Loucy (cell line): ENCODE results near the gene CD38.

Source experiments
- H2AFZ ChIP-seq: fragments of 200-600 bp; sonication (generic); 2 replicates; pipeline ENCODE4 v1.6.0; 2016; ENCODE audit warnings: antibody characterized with exemption, mild to moderate bottlenecking, low read length, moderate library complexity
- H3F3A ChIP-seq: fragments of 200-600 bp; 2 replicates; pipeline ENCODE4 v1.6.0; 2016; ENCODE audit warnings: antibody characterized with exemption, low read depth, mild to moderate bottlenecking
- H3K27me3 ChIP-seq: fragments of 200-600 bp; sonication (generic); 2 replicates; pipeline ENCODE4 v1.6.1; 2014; ENCODE audit warnings: low read length, mild to moderate bottlenecking; ENCODE audit not compliant: insufficient read depth, poor library complexity, severe bottlenecking
- H3K36me3 ChIP-seq: fragments of 200-600 bp; sonication (generic); 2 replicates; pipeline ENCODE4 v1.6.1; 2016; ENCODE audit warnings: low read length; ENCODE audit not compliant: insufficient read depth
- H3K4me1 ChIP-seq: fragments of 200-600 bp; sonication (generic); 2 replicates; pipeline ENCODE4 v1.5.1; 2014; ENCODE audit warnings: low read length, mild to moderate bottlenecking; ENCODE audit not compliant: insufficient read depth, poor library complexity, severe bottlenecking
- H3K4me2 ChIP-seq: fragments of 200-600 bp; sonication (generic); 2 replicates; pipeline ENCODE4 v1.6.0; 2014; ENCODE audit warnings: antibody characterized with exemption, low read length, low read depth, mild to moderate bottlenecking; ENCODE audit not compliant: poor library complexity, severe bottlenecking
- H3K4me3 ChIP-seq: fragments of 200-600 bp; sonication (generic); 2 replicates; pipeline ENCODE4 v1.5.1; 2014; ENCODE audit warnings: low read length, mild to moderate bottlenecking, mixed read lengths; ENCODE audit not compliant: poor library complexity, severe bottlenecking
- H3K79me2 ChIP-seq: fragments of 200-600 bp; sonication (generic); 2 replicates; pipeline ENCODE4 v1.6.1; 2014; ENCODE audit warnings: low read length; ENCODE audit not compliant: insufficient read depth
- H3K9ac ChIP-seq: fragments of 200-600 bp; sonication (generic); 2 replicates; pipeline ENCODE4 v1.6.0; 2014; ENCODE audit warnings: mild to moderate bottlenecking, low read depth, low read length, moderate library complexity; ENCODE audit not compliant: poor library complexity, severe bottlenecking
- H3K9me2 ChIP-seq: fragments of 200-600 bp; sonication (generic); replicated peaks from 2 replicates; pipeline ENCODE4 v1.6.1; 2016; ENCODE audit warnings: low read depth, low read length, mixed read lengths
- H3K9me3 ChIP-seq: fragments of 200-600 bp; sonication (generic); 2 replicates; pipeline ENCODE4 v1.6.1; 2014; ENCODE audit warnings: mild to moderate bottlenecking, antibody characterized with exemption, low read length, low read depth; ENCODE audit not compliant: insufficient read depth
- H4K20me1 ChIP-seq: fragments of 200-600 bp; sonication (generic); 2 replicates; pipeline ENCODE4 v1.6.0; 2014; ENCODE audit warnings: antibody characterized with exemption, low read length, mild to moderate bottlenecking; ENCODE audit not compliant: insufficient read depth, poor library complexity, severe bottlenecking
- CTCF ChIP-seq: fragments of 200-600 bp; sonication (generic); conservative IDR thresholded peaks from 2 replicates; pipeline ENCODE4 v1.5.1; 2014; ENCODE audit warnings: mild to moderate bottlenecking, antibody characterized with exemption, low read length
- EZH2phosphoT487 ChIP-seq: fragments of 200-600 bp; IDR thresholded peaks from 2 replicates; pipeline ENCODE4 v1.6.1; 2018; ENCODE audit warnings: antibody characterized with exemption, mild to moderate bottlenecking, moderate library complexity, borderline replicate concordance

Gene CD38

GRCh38 chr4:15805583-15806517 is 27.7 kb downstream of the CD38 start:
- Histone ChIP-seq H3K4me2 (no peak overlapping the region), H3K4me3 (no peak overlapping the region), H3K9ac (no peak overlapping the region), H3F3A (peaks cover 2% of the 10 kb centered on the region; the same call in 1 of the 2 replicates), H3K9me3 (no peaks in the 10 kb centered on the region), H4K20me1 (no peaks in the 10 kb centered on the region), H3K9me2 (no peaks in the 10 kb centered on the region), H2AFZ (no peak overlapping the region), H3K4me1 (peaks cover 24% of the 10 kb centered on the region), H3K36me3 (no peaks in the 10 kb centered on the region), H3K79me2 (peaks cover 13% of the 10 kb centered on the region; the same call in 1 of the 2 replicates), H3K27me3 (no peaks in the 10 kb centered on the region)
- TF ChIP-seq CTCF (peak; percentile 86), EZH2phosphoT487 (no peak)

GRCh38 chr4:15809058-15809457 is 30.9 kb downstream of the CD38 start:
- Histone ChIP-seq H3K4me2 (peak overlapping the region; percentile 23), H2AFZ (no peak overlapping the region), H3K9me2 (no peaks in the 10 kb centered on the region), H4K20me1 (no peaks in the 10 kb centered on the region), H3K36me3 (no peaks in the 10 kb centered on the region), H3K27me3 (no peaks in the 10 kb centered on the region), H3K4me3 (no peak overlapping the region), H3K9ac (no peak overlapping the region), H3K9me3 (no peaks in the 10 kb centered on the region), H3K4me1 (peaks cover 24% of the 10 kb centered on the region), H3F3A (peaks cover 2% of the 10 kb centered on the region; the same call in 1 of the 2 replicates), H3K79me2 (peaks cover 13% of the 10 kb centered on the region; the same call in 1 of the 2 replicates)
- TF ChIP-seq CTCF (no peak), EZH2phosphoT487 (no peak)

GRCh38 chr4:15809466-15809865 is 31.3 kb downstream of the CD38 start:
- Histone ChIP-seq H3K9me2 (no peaks in the 10 kb centered on the region), H3K9me3 (no peaks in the 10 kb centered on the region), H2AFZ (no peak overlapping the region), H3K4me3 (no peak overlapping the region), H4K20me1 (no peaks in the 10 kb centered on the region), H3K4me1 (peaks cover 24% of the 10 kb centered on the region), H3K36me3 (no peaks in the 10 kb centered on the region), H3K27me3 (no peaks in the 10 kb centered on the region), H3K4me2 (peak overlapping the region; percentile 23), H3K9ac (no peak overlapping the region), H3F3A (peaks cover 2% of the 10 kb centered on the region; the same call in 1 of the 2 replicates), H3K79me2 (peaks cover 13% of the 10 kb centered on the region; the same call in 1 of the 2 replicates)
- no peak for TF ChIP-seq EZH2phosphoT487
- no peak for TF ChIP-seq CTCF
